Keratinocyte (primary cell): ENCODE measurements around the gene ZNF512B. TPM values are rescaled to one million over a fixed set of nuclear protein-coding genes. Genes with fewer than 3 reads are reported as not detected.

Experiments used
- DNase-seq: peaks from one replicate; pipeline ENCODE4 v3.0.0-alpha.2; 2011; ENCODE audit warnings: low read depth, missing footprints, low spot score
- FAIRE-seq: peaks from 2 replicates; lab custom pipeline; 2011; peaks lifted over from hg19 to GRCh38; lab: Jason Lieb, UNC
- H2AFZ ChIP-seq: 2 replicates; pipeline ENCODE4 v1.6.0; 2012; ENCODE audit warnings: low read length, control low read depth, inconsistent platforms; ENCODE audit not compliant: control insufficient read depth
- H3K27ac ChIP-seq: 2 replicates; pipeline ENCODE4 v1.5.1; 2011; ENCODE audit warnings: low read length; ENCODE audit not compliant: control insufficient read depth, insufficient read depth
- H3K27me3 ChIP-seq: 3 replicates; pipeline ENCODE4 v1.6.0; 2011; ENCODE audit warnings: low read length; ENCODE audit not compliant: control insufficient read depth, insufficient read depth; ENCODE audit errors: extremely low read depth
- H3K36me3 ChIP-seq, 2 experiments: 2 replicates in 1 of 2; 3 replicates in 1 of 2; pipeline ENCODE4 v1.5.1; 2011; ENCODE audit warnings: low read length in 2 of 2, mild to moderate bottlenecking in 1 of 2; ENCODE audit not compliant: control insufficient read depth in 2 of 2, insufficient read depth in 2 of 2; ENCODE audit errors: extremely low read depth in 1 of 2
- H3K4me1 ChIP-seq: 3 replicates; pipeline ENCODE4 v1.5.1; 2011; ENCODE audit warnings: low read length; ENCODE audit not compliant: control insufficient read depth, insufficient read depth; ENCODE audit errors: extremely low read depth
- H3K4me2 ChIP-seq: 3 replicates; pipeline ENCODE4 v1.6.0; 2011; ENCODE audit warnings: low read depth, low read length; ENCODE audit not compliant: control insufficient read depth, insufficient read depth; ENCODE audit errors: extremely low read depth
- H3K4me3 ChIP-seq, 3 experiments: fragments of 200-600 bp in 1 of 3; sonication (generic) in 1 of 3; 2 replicates in 2 of 3; 3 replicates in 1 of 3; pipeline ENCODE4 v1.5.1; 2011 to 2016; ENCODE audit warnings: low read length in 3 of 3, mild to moderate bottlenecking in 3 of 3, control low read depth in 2 of 3, inconsistent platforms in 1 of 3, low read depth in 1 of 3, mixed read lengths in 1 of 3, mixed run types in 1 of 3, moderate library complexity in 1 of 3; ENCODE audit not compliant: control insufficient read depth in 2 of 3, insufficient read depth in 2 of 3; ENCODE audit errors: extremely low read depth in 1 of 3
- H3K79me2 ChIP-seq: 2 replicates; pipeline ENCODE4 v1.6.0; 2012; ENCODE audit warnings: low read length; ENCODE audit not compliant: control insufficient read depth, insufficient read depth
- H3K9ac ChIP-seq: 3 replicates; pipeline ENCODE4 v1.6.0; 2011; ENCODE audit warnings: low read length; ENCODE audit not compliant: control insufficient read depth, insufficient read depth; ENCODE audit errors: extremely low read depth
- H3K9me1 ChIP-seq: 3 replicates; pipeline ENCODE4 v1.6.0; 2011; ENCODE audit warnings: low read length; ENCODE audit not compliant: control insufficient read depth, insufficient read depth; ENCODE audit errors: extremely low read depth
- H3K9me3 ChIP-seq: 2 replicates; pipeline ENCODE4 v1.5.1; 2012; ENCODE audit warnings: low read depth, low read length; ENCODE audit not compliant: control insufficient read depth
- H4K20me1 ChIP-seq: 3 replicates; pipeline ENCODE4 v1.6.0; 2011; ENCODE audit warnings: low read length; ENCODE audit not compliant: control insufficient read depth, insufficient read depth; ENCODE audit errors: extremely low read depth
- CTCF ChIP-seq, 3 experiments: IDR thresholded peaks in 1 of 3; conservative IDR thresholded peaks in 1 of 3; optimal IDR thresholded peaks in 1 of 3; 2 replicates in 2 of 3; 3 replicates in 1 of 3; pipeline versions ENCODE3 to v1.5.1; 2011; ENCODE audit warnings: low read length in 3 of 3, mild to moderate bottlenecking in 3 of 3, moderate library complexity in 2 of 3, control low read depth in 1 of 3, inconsistent platforms in 1 of 3; ENCODE audit not compliant: insufficient read depth in 2 of 3; ENCODE audit errors: extremely low read depth in 1 of 3
- EZH2 ChIP-seq: IDR thresholded peaks from one replicate; pipeline ENCODE4 v1.6.1; 2012; ENCODE audit warnings: inconsistent platforms, mild to moderate bottlenecking, low read length, moderate library complexity
- dilution Hi-C: fragments of 300-500 bp; cut with MboI; formaldehyde crosslinking; loops from one replicate; pipeline ENCODE4 v1.7.0; 2020; ENCODE audit warnings: low sequenced_read_pairs; ENCODE audit not compliant: extremely low pct_ligation_motif_present
- polyA plus RNA-seq, 5 experiments: library from polyadenylated mRNA; depleted of rRNA in 3 of 5; stranded (reverse) in 3 of 5; stranded (forward) in 1 of 5; unstranded in 1 of 5; fragments of >200 nt; gene quantifications; 1 replicate in 1 of 5; 2 replicates in 3 of 5; 3 replicates in 1 of 5; pipeline versions ENCODE4 v1.2.1 to v1.2.3, GENCODE V29; 2011 to 2012; ENCODE audit warnings: missing spikeins in 2 of 5, low read depth in 1 of 5, low replicate concordance in 1 of 5

Gene ZNF512B
- polyA plus RNA-seq, 1 donor (not counting 4 experiments of a cell fraction or from before 2014, with no cell fraction given), result 2.4 TPM

GRCh38 chr20:64006490-64006889 lies 36.8 kb upstream of the ZNF512B start:
- no peaks in the 10 kb centered on the region for H3K27me3 ChIP-seq
- H3K27ac ChIP-seq, result no peak overlapping the region
- no peaks in the 10 kb centered on the region for H4K20me1 ChIP-seq
- H3K9me1 ChIP-seq, result no peaks in the 10 kb centered on the region
- no peak overlapping the region for H3K4me3 ChIP-seq
- dilution Hi-C loops, result no loop called here
- H3K4me2 ChIP-seq, result no peak overlapping the region
- TF ChIP-seq CTCF (optimal IDR thresholded peaks at IDR 0.05 in 1 of 3, IDR thresholded peaks at IDR 0.05 in 1 of 3, conservative IDR thresholded peaks at IDR 0.05 in 1 of 3; ENCODE audit: extremely low read depth in 1 of 3, insufficient read depth in 2 of 3, low read length in 3 of 3) (no peak), EZH2 (no peak)
- peaks cover 9% of the 10 kb centered on the region for H3K4me1 ChIP-seq
- no peak overlapping the region for H2AFZ ChIP-seq
- no peak for DNase-seq
- H3K9me3 ChIP-seq, result no peaks in the 10 kb centered on the region
- no peak for FAIRE-seq
- H3K36me3 ChIP-seq, result peaks cover 33 to 34% of the 10 kb centered on the region in 2 experiments
- no peak overlapping the region for H3K9ac ChIP-seq
- H3K79me2 ChIP-seq, result peaks cover 3% of the 10 kb centered on the region

DNA sequence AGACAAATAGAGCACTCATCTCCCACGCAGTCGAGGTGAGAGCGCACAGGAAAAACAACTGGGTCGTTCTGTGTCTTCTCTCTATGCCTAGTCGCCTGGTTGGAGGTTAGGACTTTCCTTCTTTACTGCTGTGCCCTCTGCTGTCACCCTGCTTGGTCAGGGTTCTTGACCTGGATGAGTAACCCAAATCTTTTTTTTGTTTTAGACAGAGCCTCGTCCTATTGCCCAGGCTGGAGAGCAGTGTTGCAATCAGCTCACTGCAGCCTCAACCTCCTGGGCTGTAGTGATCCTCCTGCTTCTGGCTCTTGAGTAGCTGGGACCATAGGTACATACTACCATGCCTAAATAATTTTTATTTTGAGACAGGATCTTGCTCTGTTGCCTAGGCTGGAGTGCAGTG lies 35.7 kb upstream of the ZNF512B start:
- Histone ChIP-seq H3K4me3 (no peak overlapping the region), H3K36me3 (peaks cover 32 to 33% of the 10 kb centered on the region in 2 experiments), H3K9me3 (no peaks in the 10 kb centered on the region), H3K9ac (no peak overlapping the region), H3K4me2 (no peak overlapping the region), H3K9me1 (no peaks in the 10 kb centered on the region), H3K79me2 (peaks cover 3% of the 10 kb centered on the region), H3K4me1 (peaks cover 9% of the 10 kb centered on the region), H4K20me1 (no peaks in the 10 kb centered on the region), H2AFZ (no peak overlapping the region), H3K27ac (no peak overlapping the region), H3K27me3 (no peaks in the 10 kb centered on the region)
- no peak for TF ChIP-seq CTCF (optimal IDR thresholded peaks at IDR 0.05 in 1 of 3, IDR thresholded peaks at IDR 0.05 in 1 of 3, conservative IDR thresholded peaks at IDR 0.05 in 1 of 3; ENCODE audit: extremely low read depth in 1 of 3, insufficient read depth in 2 of 3, low read length in 3 of 3)
- TF ChIP-seq EZH2, result no peak
- no peak for FAIRE-seq
- dilution Hi-C loops, result no loop called here
- no peak for DNase-seq
